ENCODE measurements around the gene ZNF14.
A peak's percentile ranks its signal among the peaks of the same experiment; 100 is the strongest.
"Not testable (repeated sequence)": the region's sequence is repeated elsewhere in the genome, so short reads cannot be mapped to it uniquely, and the experiment has no call there.

ZNF14 gene

GRCh38 chr19:19674315-19674714 is 58.6 kb downstream of the ZNF14 start:
- H3K36me3 ChIP-seq, result peaks cover 74 to 94% (median 89%) of the 10 kb centered on the region in 11 experiments
- peaks cover 12 to 19% (median 13%) of the 10 kb centered on the region in 10 experiments for H3K4me1 ChIP-seq
- no peak overlapping the region for H3K27ac ChIP-seq
- no peaks in the 10 kb centered on the region; a peak in 1 of 22 replicates for H4K20me1 ChIP-seq
- TF ChIP-seq Cebpa-rat (IDR thresholded peaks at IDR 0.05), result no peak
- peaks cover 78 to 95% (median 90%) of the 10 kb centered on the region in 11 experiments for H3K9me3 ChIP-seq (replicated peaks in 1 of 11)
- H3K4me2 ChIP-seq, result no peak overlapping the region
- no peak overlapping the region for H3K9ac ChIP-seq
- H3K4me3 ChIP-seq, result 0 out of 20 replicates have a peak overlapping the region, but pooled peaks of 1 of the 10 experiments have one; percentile 16
- H3K27me3 ChIP-seq, result no peaks in the 10 kb centered on the region

- Histone ChIP-seq H3K4me2 (no peak overlapping the region), H3K9ac (no peak overlapping the region), H3K4me1 (peaks cover 18 to 23% (median 20%) of the 10 kb centered on the region in 10 experiments), H3K27me3 (no peaks in the 10 kb centered on the region), H3K9me3 (replicated peaks in 1 of 11) (peaks cover 63 to 80% (median 75%) of the 10 kb centered on the region in 11 experiments), H4K20me1 (no peaks in the 10 kb centered on the region; a peak in 1 of 22 replicates), H3K4me3 (no peak overlapping the region), H3K27ac (no peak overlapping the region), H3K36me3 (peaks cover 59 to 79% (median 74%) of the 10 kb centered on the region in 11 experiments)
- TF ChIP-seq Cebpa-rat (IDR thresholded peaks at IDR 0.05), result no peak
These were observed 60.1 kb downstream of the ZNF14 start for GRCh38 chr19:19672816-19673215.

- Histone ChIP-seq H3K36me3 (peaks cover 32 to 52% (median 47%) of the 10 kb centered on the region in 11 experiments), H3K9me3 (replicated peaks in 1 of 11) (peaks cover 36 to 53% (median 48%) of the 10 kb centered on the region in 11 experiments), H3K4me1 (peaks cover 23 to 44% (median 33%) of the 10 kb centered on the region in 10 experiments), H3K4me2 (peak overlapping the region; percentile 83 to 97 (median 91)), H3K27ac (peak overlapping the region in 6 of 11 experiments; percentile 92 to 98 (median 94); a peak in 5 of 22 replicates), H3K9ac (peak overlapping the region; percentile 93 to 99 (median 96); a peak in 18 of 22 replicates), H3K27me3 (no peaks in the 10 kb centered on the region), H3K4me3 (peak overlapping the region; percentile 87 to 100 (median 96); a peak in 17 of 20 replicates), H4K20me1 (no peaks in the 10 kb centered on the region; a peak in 1 of 22 replicates)
- no peak for TF ChIP-seq Cebpa-rat (IDR thresholded peaks at IDR 0.05)
These were observed 62.8 kb downstream of the ZNF14 start for GRCh38 chr19:19670070-19670551.

GRCh38 chr19:19668230-19669012 is 64.5 kb downstream of the ZNF14 start, which contains the start of gene ZNF101:
TSS of gene ZNF101 (plus strand) at chr19:19668839. CDS start at chr19:19668964, 125 bp downstream.
- no peaks in the 10 kb centered on the region for H3K27me3 ChIP-seq
- TF ChIP-seq Cebpa-rat (IDR thresholded peaks at IDR 0.05), result peak in 2 of 11 experiments; percentile 37 to 50; a peak in 2 of 22 replicates

GRCh38 chr19:19665420-19665948 is 67.4 kb downstream of the ZNF14 start:
- H3K4me1 ChIP-seq, result peaks cover 48 to 71% (median 61%) of the 10 kb centered on the region in 10 experiments

More at GRCh38 chr19:19668230-19669012, 64.5 kb downstream of the ZNF14 start, which contains the start of gene ZNF101:
- H3K27ac ChIP-seq, result peak within 1 kb of the TSS; percentile 91 to 98 (median 93)
- H4K20me1 ChIP-seq, result no peaks in the 10 kb centered on the region; a peak in 1 of 22 replicates
- peak within 1 kb of the TSS; percentile 83 to 99 (median 91) for H3K4me2 ChIP-seq
- peaks cover 19 to 36% (median 31%) of the 10 kb centered on the region in 11 experiments; a peak in 21 of 22 replicates for H3K9me3 ChIP-seq (replicated peaks in 1 of 11)
- peak within 1 kb of the TSS; percentile 93 to 99 (median 96) for H3K9ac ChIP-seq
- H3K4me3 ChIP-seq, result peak within 1 kb of the TSS; percentile 87 to 100 (median 96)
- H3K4me1 ChIP-seq, result peaks cover 29 to 51% (median 39%) of the 10 kb centered on the region in 10 experiments
- peaks cover 15 to 35% (median 30%) of the 10 kb centered on the region in 11 experiments for H3K36me3 ChIP-seq

GRCh38 chr19:19663256-19664120 is 69.4 kb downstream of the ZNF14 start, which contains the start of gene ATP13A1:
TSS of gene ATP13A1 (minus strand) at chr19:19663676. CDS start at chr19:19663666, 10 bp downstream.
- Histone ChIP-seq H3K27me3 (no peaks in the 10 kb centered on the region), H3K36me3 (peaks cover 17 to 32% (median 25%) of the 10 kb centered on the region in 11 experiments)

More at GRCh38 chr19:19665420-19665948, 67.4 kb downstream of the ZNF14 start:
- not testable (repeated sequence) for H3K9me3 ChIP-seq (replicated peaks in 1 of 11); H3K27me3 ChIP-seq; H3K4me3 ChIP-seq; H3K4me2 ChIP-seq; H3K9ac ChIP-seq
- H4K20me1 ChIP-seq, result peaks cover 0 to 22% (median 12%) of the 10 kb centered on the region in 11 experiments; a peak in 11 of 22 replicates
- H3K27ac ChIP-seq, result peak overlapping the region in 1 of 11 experiments; percentile 98; a peak in 1 of 22 replicates
- H3K36me3 ChIP-seq, result peaks cover 0 to 16% (median 9%) of the 10 kb centered on the region in 11 experiments; a peak in 12 of 22 replicates

GRCh38 chr19:19662871-19663255 is 70.0 kb downstream of the ZNF14 start:
- Histone ChIP-seq H3K4me2 (peak overlapping the region; percentile 88 to 99 (median 94)), H3K27ac (peak overlapping the region; percentile 87 to 100 (median 98)), H3K36me3 (peaks cover 23 to 38% (median 31%) of the 10 kb centered on the region in 11 experiments), H3K27me3 (no peaks in the 10 kb centered on the region), H4K20me1 (peaks cover 0 to 46% (median 31%) of the 10 kb centered on the region in 11 experiments; a peak in 15 of 22 replicates), H3K9me3 (replicated peaks in 1 of 11) (no peaks in the 10 kb centered on the region), H3K4me1 (peaks cover 38 to 63% (median 48%) of the 10 kb centered on the region in 10 experiments), H3K9ac (peak overlapping the region; percentile 91 to 100 (median 98)), H3K4me3 (peak overlapping the region; percentile 85 to 100 (median 98))
- TF ChIP-seq Cebpa-rat (IDR thresholded peaks at IDR 0.05), result no peak

More at GRCh38 chr19:19663256-19664120, 69.4 kb downstream of the ZNF14 start, which contains the start of gene ATP13A1:
- Histone ChIP-seq H3K9ac (peak within 1 kb of the TSS; percentile 91 to 100 (median 98)), H3K9me3 (replicated peaks in 1 of 11) (no peaks in the 10 kb centered on the region), H4K20me1 (peaks cover 0 to 40% (median 27%) of the 10 kb centered on the region in 11 experiments; a peak in 14 of 22 replicates), H3K4me1 (peaks cover 42 to 62% (median 49%) of the 10 kb centered on the region in 10 experiments), H3K4me3 (peak within 1 kb of the TSS; percentile 85 to 100 (median 98)), H3K4me2 (peak within 1 kb of the TSS; percentile 88 to 99 (median 94)), H3K27ac (peak within 1 kb of the TSS; percentile 87 to 100 (median 98))
- no peak for TF ChIP-seq Cebpa-rat (IDR thresholded peaks at IDR 0.05)
